ENCODE measurements around the gene CCDC88C. TPM values are rescaled to one million over a fixed set of nuclear protein-coding genes. Genes with fewer than 3 reads are reported as not detected.

The CCDC88C gene
- polyA plus RNA-seq, 2 of the 4 experiments (the other 2 are of a cell fraction), result 2.9 to 3.7 TPM

- H3K9me3 ChIP-seq, result no peaks in the 10 kb centered on the region
- H3K4me1 ChIP-seq, result no peaks in the 10 kb centered on the region
- H3K4me2 ChIP-seq, result no peak overlapping the region
- no peak for TF ChIP-seq REST (IDR thresholded peaks at IDR 0.05)
- TF ChIP-seq ELK1 (IDR thresholded peaks at IDR 0.05; ENCODE audit: low read depth, low read length), result no peak
- TF ChIP-seq FOXS1 (CRISPR knock-in tag; IDR thresholded peaks at IDR 0.05), result no peak
- no peak for TF ChIP-seq EP300 (IDR thresholded peaks at IDR 0.05)
- no peak for TF ChIP-seq CHD4 (IDR thresholded peaks at IDR 0.05; ENCODE audit: borderline replicate concordance)
- no peak for TF ChIP-seq HOXB5 (CRISPR knock-in tag; IDR thresholded peaks at IDR 0.05)
- no peak for TF ChIP-seq JUNB (IDR thresholded peaks at IDR 0.05)
- no peak for TF ChIP-seq PHF8 (IDR thresholded peaks at IDR 0.05; ENCODE audit: borderline replicate concordance, low read depth)
- no peak for TF ChIP-seq FOSL2 (IDR thresholded peaks at IDR 0.05)
- no peak for TF ChIP-seq FOSL2 (CRISPR knock-in tag; IDR thresholded peaks at IDR 0.05)
- no peak for TF ChIP-seq RARB (CRISPR knock-in tag; IDR thresholded peaks at IDR 0.05)
- TF ChIP-seq RFX5 (IDR thresholded peaks at IDR 0.05), result no peak
- no peak for TF ChIP-seq HES2 (IDR thresholded peaks at IDR 0.05)
- TF ChIP-seq ZFP36 (IDR thresholded peaks at IDR 0.05; ENCODE audit: borderline replicate concordance, partially characterized antibody), result no peak
- no peak for TF ChIP-seq CBX2 (IDR thresholded peaks at IDR 0.05; ENCODE audit: borderline replicate concordance, low read depth)
- TF ChIP-seq CHD2 (IDR thresholded peaks at IDR 0.05; ENCODE audit: low read length, partially characterized antibody), result no peak
- no peak for TF ChIP-seq EHF (CRISPR knock-in tag; IDR thresholded peaks at IDR 0.05)
- TF ChIP-seq RCOR1 (IDR thresholded peaks at IDR 0.05; ENCODE audit: low read depth, low read length), result no peak
- TF ChIP-seq FOSB (CRISPR knock-in tag; IDR thresholded peaks at IDR 0.05), result no peak
- ChIA-PET CTCF (interaction anchor here (1.1 to 12.3 kb wide), 4 partner anchors 10 to 51 kb away, joined by 4 to 124 read pairs (median 4); no protein-coding TSS in a partner anchor), POLR2A (interaction anchor here (0.7 kb wide), 1 partner anchor 177 kb away, joined by 3 read pairs; no protein-coding TSS in a partner anchor)
- ATAC-seq, result no peak
- FAIRE-seq, result no peak
- no peak for DNase-seq (ENCODE audit: low read depth in 1 of 2, low spot score in 1 of 2)
- WGBS (ENCODE audit: missing lambda C conversion rate), result 84% methylated on average over 2 of the region's 2 CpGs
- no peak overlapping the region for H3K27ac ChIP-seq
- H3K4me3 ChIP-seq, result no peak overlapping the region
Observed at GRCh38 chr14:91341334-91341733, 76.3 kb downstream of the CCDC88C start.

DNA sequence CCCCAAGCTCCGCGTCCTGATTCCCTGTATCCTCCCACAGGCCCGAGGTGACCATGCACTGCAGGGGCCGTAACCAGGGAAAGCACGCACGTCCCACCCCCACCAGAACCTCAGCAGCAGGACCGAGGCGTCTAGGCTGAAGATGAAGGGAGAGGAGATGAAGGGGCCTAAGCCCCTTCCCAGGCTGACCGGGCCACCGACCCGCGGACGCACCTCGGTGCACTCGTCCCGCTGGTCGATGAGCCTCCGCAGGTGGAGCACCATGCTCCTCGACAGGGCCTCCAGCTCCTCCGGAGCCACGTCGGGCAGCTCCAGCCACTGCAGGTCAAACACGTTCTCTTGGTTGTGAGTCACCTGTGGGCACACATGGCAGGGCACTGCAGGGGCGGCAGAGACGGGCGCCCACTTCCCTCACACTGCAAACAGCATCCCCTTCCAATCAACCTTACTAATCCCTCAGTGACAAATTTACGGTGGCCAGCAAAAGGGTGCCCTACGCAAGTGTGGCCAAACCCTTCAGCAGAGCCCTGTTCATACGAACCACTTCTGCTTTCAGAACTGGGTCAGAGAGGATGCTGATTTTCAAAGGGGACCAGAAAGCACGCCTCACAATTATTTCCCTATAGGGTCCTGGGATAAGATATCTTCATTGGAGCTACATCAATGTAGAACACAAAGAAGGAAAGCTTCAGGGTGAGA is 77.8 kb downstream of the CCDC88C start:
- H3K4me3 ChIP-seq, result no peak overlapping the region
- H3K27ac ChIP-seq, result no peak overlapping the region
- DNase-seq (ENCODE audit: low read depth in 1 of 2, low spot score in 1 of 2), result no peak
- ChIA-PET POLR2A (no interaction called here), CTCF (interaction anchor here (0.7 to 12.3 kb wide), 7 partner anchors 9 to 81 kb away, joined by 3 to 124 read pairs (median 3); no protein-coding TSS in a partner anchor)
- 89% methylated on average over 29 of the region's 30 CpGs for WGBS (ENCODE audit: missing lambda C conversion rate)
- no peak for ATAC-seq
- H3K9me3 ChIP-seq, result no peaks in the 10 kb centered on the region
- no peak overlapping the region for H3K4me2 ChIP-seq
- FAIRE-seq, result no peak
- H3K4me1 ChIP-seq, result no peaks in the 10 kb centered on the region
- no peak for TF ChIP-seq BHLHE40 (IDR thresholded peaks at IDR 0.05; ENCODE audit: low read depth, low read length)
- no peak for TF ChIP-seq CHD4 (IDR thresholded peaks at IDR 0.05; ENCODE audit: borderline replicate concordance)
- no peak for TF ChIP-seq CTCF (IDR thresholded peaks at IDR 0.05)
- TF ChIP-seq KDM1A (IDR thresholded peaks at IDR 0.05; ENCODE audit: low read depth), result no peak
- TF ChIP-seq, protein P1, sequence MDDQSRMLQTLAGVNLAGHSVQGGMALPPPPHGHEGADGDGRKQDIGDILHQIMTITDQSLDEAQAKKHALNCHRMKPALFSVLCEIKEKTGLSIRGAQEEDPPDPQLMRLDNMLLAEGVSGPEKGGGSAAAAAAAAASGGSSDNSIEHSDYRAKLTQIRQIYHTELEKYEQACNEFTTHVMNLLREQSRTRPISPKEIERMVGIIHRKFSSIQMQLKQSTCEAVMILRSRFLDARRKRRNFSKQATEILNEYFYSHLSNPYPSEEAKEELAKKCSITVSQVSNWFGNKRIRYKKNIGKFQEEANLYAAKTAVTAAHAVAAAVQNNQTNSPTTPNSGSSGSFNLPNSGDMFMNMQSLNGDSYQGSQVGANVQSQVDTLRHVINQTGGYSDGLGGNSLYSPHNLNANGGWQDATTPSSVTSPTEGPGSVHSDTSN (IDR thresholded peaks at IDR 0.05), result no peak
- TF ChIP-seq, protein P2, sequence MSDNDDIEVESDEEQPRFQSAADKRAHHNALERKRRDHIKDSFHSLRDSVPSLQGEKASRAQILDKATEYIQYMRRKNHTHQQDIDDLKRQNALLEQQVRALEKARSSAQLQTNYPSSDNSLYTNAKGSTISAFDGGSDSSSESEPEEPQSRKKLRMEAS (IDR thresholded peaks at IDR 0.05), result no peak
- no peak for TF ChIP-seq HES2 (IDR thresholded peaks at IDR 0.05)
- no peak for TF ChIP-seq NPAS2 (CRISPR knock-in tag; IDR thresholded peaks at IDR 0.05; ENCODE audit: borderline replicate concordance)
- no peak for TF ChIP-seq ZNF302 (CRISPR knock-in tag; IDR thresholded peaks at IDR 0.05)
- TF ChIP-seq JUN (IDR thresholded peaks at IDR 0.05), result no peak
- no peak for TF ChIP-seq ELK1 (IDR thresholded peaks at IDR 0.05; ENCODE audit: low read depth, low read length)
- TF ChIP-seq FOSB (CRISPR knock-in tag; IDR thresholded peaks at IDR 0.05), result no peak

Measured in A549 (cell line).